ENCODE results near the gene MATN1.
A peak's percentile ranks its signal among the peaks of the same experiment; 100 is the strongest.

MATN1 gene

DNA sequence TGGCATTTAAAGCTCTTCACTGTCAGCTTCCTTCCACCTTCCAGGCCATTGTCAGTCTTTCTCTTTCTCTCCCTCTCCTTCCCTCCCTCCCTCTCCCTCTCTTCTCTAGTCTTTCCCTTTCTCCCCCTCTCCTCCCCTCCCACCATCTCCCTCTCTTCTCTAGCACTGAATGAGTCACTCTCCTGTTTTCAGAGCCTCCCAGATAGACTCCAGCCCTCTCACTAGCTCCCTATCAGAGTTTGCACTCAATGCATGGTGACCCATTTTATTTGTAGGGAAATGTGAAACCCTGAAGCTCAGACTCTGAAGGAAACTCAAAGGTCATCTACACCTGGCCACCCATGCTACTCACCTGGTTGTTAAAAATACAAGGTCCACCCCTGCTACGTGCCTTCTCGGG is 4.4 kb upstream of the MATN1 start:
- ATAC-seq, result peak; percentile 89
- TF ChIP-seq GLIS3 (CRISPR knock-in tag; IDR thresholded peaks at IDR 0.05) (no peak), SNAI2 (CRISPR knock-in tag; IDR thresholded peaks at IDR 0.05) (no peak), POU6F1 (CRISPR knock-in tag; IDR thresholded peaks at IDR 0.05; ENCODE audit: borderline replicate concordance, low read depth) (no peak), ISL1 (CRISPR knock-in tag; IDR thresholded peaks at IDR 0.05) (no peak), ZNF8 (CRISPR knock-in tag; IDR thresholded peaks at IDR 0.05) (no peak), TOX (CRISPR knock-in tag; IDR thresholded peaks at IDR 0.05; ENCODE audit: borderline replicate concordance) (no peak), ZFP30 (CRISPR knock-in tag; IDR thresholded peaks at IDR 0.05) (no peak), CSDC2 (CRISPR knock-in tag; IDR thresholded peaks at IDR 0.05) (no peak), ZNF70 (CRISPR knock-in tag; IDR thresholded peaks at IDR 0.05) (no peak), BACH2 (CRISPR knock-in tag; IDR thresholded peaks at IDR 0.05; ENCODE audit: borderline replicate concordance) (no peak), ZNF565 (CRISPR knock-in tag; conservative IDR thresholded peaks at IDR 0.05; ENCODE audit: low read depth) (no peak), ZFP3 (CRISPR knock-in tag; IDR thresholded peaks at IDR 0.05) (no peak)
- TF ChIP-seq, protein P1, sequence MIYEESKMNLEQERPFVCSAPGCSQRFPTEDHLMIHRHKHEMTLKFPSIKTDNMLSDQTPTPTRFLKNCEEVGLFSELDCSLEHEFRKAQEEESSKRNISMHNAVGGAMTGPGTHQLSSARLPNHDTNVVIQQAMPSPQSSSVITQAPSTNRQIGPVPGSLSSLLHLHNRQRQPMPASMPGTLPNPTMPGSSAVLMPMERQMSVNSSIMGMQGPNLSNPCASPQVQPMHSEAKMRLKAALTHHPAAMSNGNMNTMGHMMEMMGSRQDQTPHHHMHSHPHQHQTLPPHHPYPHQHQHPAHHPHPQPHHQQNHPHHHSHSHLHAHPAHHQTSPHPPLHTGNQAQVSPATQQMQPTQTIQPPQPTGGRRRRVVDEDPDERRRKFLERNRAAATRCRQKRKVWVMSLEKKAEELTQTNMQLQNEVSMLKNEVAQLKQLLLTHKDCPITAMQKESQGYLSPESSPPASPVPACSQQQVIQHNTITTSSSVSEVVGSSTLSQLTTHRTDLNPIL (CRISPR knock-in tag; IDR thresholded peaks at IDR 0.05; ENCODE audit: low read depth), result no peak
- TF ChIP-seq, protein P2, sequence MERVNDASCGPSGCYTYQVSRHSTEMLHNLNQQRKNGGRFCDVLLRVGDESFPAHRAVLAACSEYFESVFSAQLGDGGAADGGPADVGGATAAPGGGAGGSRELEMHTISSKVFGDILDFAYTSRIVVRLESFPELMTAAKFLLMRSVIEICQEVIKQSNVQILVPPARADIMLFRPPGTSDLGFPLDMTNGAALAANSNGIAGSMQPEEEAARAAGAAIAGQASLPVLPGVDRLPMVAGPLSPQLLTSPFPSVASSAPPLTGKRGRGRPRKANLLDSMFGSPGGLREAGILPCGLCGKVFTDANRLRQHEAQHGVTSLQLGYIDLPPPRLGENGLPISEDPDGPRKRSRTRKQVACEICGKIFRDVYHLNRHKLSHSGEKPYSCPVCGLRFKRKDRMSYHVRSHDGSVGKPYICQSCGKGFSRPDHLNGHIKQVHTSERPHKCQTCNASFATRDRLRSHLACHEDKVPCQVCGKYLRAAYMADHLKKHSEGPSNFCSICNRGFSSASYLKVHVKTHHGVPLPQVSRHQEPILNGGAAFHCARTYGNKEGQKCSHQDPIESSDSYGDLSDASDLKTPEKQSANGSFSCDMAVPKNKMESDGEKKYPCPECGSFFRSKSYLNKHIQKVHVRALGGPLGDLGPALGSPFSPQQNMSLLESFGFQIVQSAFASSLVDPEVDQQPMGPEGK (CRISPR knock-in tag; IDR thresholded peaks at IDR 0.05; ENCODE audit: borderline replicate concordance), result no peak

- TF ChIP-seq, protein P1 (CRISPR knock-in tag; IDR thresholded peaks at IDR 0.05; ENCODE audit: low read depth), result no peak
- no peak for TF ChIP-seq PPARA (CRISPR knock-in tag; IDR thresholded peaks at IDR 0.05; ENCODE audit: borderline replicate concordance)
- TF ChIP-seq, protein P3, sequence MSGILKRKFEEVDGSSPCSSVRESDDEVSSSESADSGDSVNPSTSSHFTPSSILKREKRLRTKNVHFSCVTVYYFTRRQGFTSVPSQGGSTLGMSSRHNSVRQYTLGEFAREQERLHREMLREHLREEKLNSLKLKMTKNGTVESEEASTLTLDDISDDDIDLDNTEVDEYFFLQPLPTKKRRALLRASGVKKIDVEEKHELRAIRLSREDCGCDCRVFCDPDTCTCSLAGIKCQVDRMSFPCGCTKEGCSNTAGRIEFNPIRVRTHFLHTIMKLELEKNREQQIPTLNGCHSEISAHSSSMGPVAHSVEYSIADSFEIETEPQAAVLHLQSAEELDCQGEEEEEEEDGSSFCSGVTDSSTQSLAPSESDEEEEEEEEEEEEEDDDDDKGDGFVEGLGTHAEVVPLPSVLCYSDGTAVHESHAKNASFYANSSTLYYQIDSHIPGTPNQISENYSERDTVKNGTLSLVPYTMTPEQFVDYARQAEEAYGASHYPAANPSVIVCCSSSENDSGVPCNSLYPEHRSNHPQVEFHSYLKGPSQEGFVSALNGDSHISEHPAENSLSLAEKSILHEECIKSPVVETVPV (CRISPR knock-in tag; IDR thresholded peaks at IDR 0.05), result no peak
- no peak for TF ChIP-seq ESRRG (CRISPR knock-in tag; IDR thresholded peaks at IDR 0.05)
- TF ChIP-seq, protein P2 (CRISPR knock-in tag; IDR thresholded peaks at IDR 0.05; ENCODE audit: borderline replicate concordance), result no peak
- no peak for ATAC-seq
Observed at GRCh38 chr1:30726773-30727684, 3.6 kb upstream of the MATN1 start.

GRCh38 chr1:30726236-30726635 is 2.9 kb upstream of the MATN1 start:
- ATAC-seq, result no peak
- TF ChIP-seq ZFP30 (CRISPR knock-in tag; IDR thresholded peaks at IDR 0.05) (no peak), ZC3H10 (CRISPR knock-in tag; IDR thresholded peaks at IDR 0.05) (no peak), ISL1 (CRISPR knock-in tag; IDR thresholded peaks at IDR 0.05) (no peak), TSHZ2 (CRISPR knock-in tag; IDR thresholded peaks at IDR 0.05) (no peak), TOX (CRISPR knock-in tag; IDR thresholded peaks at IDR 0.05; ENCODE audit: borderline replicate concordance) (no peak), BACH2 (CRISPR knock-in tag; IDR thresholded peaks at IDR 0.05; ENCODE audit: borderline replicate concordance) (no peak), OSR1 (CRISPR knock-in tag; IDR thresholded peaks at IDR 0.05) (no peak)
- TF ChIP-seq, protein P1 (CRISPR knock-in tag; IDR thresholded peaks at IDR 0.05; ENCODE audit: low read depth), result no peak
- TF ChIP-seq, protein P2 (CRISPR knock-in tag; IDR thresholded peaks at IDR 0.05; ENCODE audit: borderline replicate concordance), result no peak

All from SK-N-SH treated with all-trans-retinoic acid at 6 μM for 48 hours (cell line).